Measurements from ENCODE around the gene ABCA3. TPM values are rescaled to one million over a fixed set of nuclear protein-coding genes. Genes with fewer than 3 reads are reported as not detected.

Gene ABCA3
- total RNA-seq, 1 experiment from 2014 or later: 9.0 TPM

DNA sequence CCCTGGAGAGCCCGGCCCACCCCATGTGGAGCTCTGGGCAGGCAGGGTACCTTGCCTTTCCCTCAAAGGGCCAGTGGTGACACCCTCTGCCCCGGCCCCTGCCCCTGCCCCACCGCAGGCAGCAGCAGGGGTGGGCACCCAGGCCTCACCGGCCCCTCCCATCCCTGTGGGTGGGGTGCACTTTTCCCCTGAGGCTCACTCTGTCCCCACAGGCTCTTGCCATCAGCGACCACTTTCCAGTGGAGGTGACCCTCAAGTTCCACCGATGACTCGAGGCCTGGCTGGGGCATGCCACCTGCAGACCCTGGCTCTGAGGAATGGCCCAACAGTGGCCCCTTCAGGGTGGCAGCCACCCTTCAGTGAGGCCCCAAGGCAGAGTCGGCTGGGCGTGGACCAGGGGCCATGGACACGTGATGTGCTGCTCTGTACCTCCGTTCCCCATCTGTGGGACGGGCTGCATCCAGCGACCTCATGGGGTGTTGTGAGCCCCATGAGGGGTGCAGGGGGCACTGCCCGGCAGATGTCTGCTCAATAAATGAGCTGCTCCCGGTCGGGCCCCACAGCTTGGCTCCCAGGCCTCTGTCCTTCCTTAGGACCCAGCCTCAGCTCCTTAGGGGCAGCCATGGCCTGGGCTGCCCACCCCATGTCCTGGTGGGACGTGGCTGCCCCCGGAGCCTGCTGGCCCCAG, 102.2 kb downstream of the ABCA3 start:
- ChIA-PET CTCF (interaction anchor here (0.5 kb wide), 1 partner anchor 17 kb away, joined by 5 read pairs; no protein-coding TSS in a partner anchor), POLR2A (ENCODE audit: low non-redundant PET) (no interaction called here)
- no peaks in the 10 kb centered on the region for H3K4me1 ChIP-seq (ENCODE audit: insufficient read depth, low read length, poor library complexity, severe bottlenecking)

DNA sequence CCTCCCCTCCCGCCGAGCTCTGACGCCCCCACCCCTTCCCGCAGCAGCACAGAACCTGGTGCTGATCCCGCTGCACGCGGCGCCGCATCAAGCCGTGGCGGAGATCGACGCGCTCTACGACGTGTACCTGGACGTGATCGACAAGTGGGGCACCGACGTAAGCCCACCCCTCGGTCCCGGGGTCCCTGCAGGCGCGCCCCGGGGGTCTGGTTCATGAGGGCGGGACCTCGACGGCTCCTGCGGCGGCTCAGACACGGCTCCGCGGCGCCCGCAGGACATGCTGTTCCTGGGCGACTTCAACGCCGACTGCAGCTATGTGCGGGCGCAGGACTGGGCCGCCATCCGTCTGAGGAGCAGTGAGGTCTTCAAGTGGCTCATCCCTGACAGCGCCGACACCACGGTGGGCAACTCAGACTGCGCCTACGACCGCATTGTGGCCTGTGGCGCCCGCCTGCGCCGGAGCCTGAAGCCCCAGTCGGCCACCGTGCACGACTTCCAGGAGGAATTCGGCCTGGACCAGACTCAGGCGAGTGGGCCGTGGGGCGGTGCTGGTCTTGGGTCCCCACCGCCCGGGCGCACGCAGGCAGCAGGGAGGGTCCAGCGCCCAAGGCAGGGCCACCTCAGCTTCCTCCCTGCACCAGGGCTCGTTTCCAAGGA, 102.9 kb downstream of the ABCA3 start:
- H3K4me3 ChIP-seq (ENCODE audit: low read depth, low read length, poor library complexity, severe bottlenecking): no peak overlapping the region
- TF ChIP-seq EZH2 (IDR thresholded peaks at IDR 0.05; ENCODE audit: borderline replicate concordance, low read depth, low read length, poor library complexity, severe bottlenecking): no peak
- TF ChIP-seq, protein P1, sequence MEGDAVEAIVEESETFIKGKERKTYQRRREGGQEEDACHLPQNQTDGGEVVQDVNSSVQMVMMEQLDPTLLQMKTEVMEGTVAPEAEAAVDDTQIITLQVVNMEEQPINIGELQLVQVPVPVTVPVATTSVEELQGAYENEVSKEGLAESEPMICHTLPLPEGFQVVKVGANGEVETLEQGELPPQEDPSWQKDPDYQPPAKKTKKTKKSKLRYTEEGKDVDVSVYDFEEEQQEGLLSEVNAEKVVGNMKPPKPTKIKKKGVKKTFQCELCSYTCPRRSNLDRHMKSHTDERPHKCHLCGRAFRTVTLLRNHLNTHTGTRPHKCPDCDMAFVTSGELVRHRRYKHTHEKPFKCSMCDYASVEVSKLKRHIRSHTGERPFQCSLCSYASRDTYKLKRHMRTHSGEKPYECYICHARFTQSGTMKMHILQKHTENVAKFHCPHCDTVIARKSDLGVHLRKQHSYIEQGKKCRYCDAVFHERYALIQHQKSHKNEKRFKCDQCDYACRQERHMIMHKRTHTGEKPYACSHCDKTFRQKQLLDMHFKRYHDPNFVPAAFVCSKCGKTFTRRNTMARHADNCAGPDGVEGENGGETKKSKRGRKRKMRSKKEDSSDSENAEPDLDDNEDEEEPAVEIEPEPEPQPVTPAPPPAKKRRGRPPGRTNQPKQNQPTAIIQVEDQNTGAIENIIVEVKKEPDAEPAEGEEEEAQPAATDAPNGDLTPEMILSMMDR (conservative IDR thresholded peaks at IDR 0.05; ENCODE audit: low read depth, low read length): no peak
- intact Hi-C loops (cut with micrococcal nuclease; ENCODE audit: unreplicated experiment): no loop called here
- no peaks in the 10 kb centered on the region for H3K9me3 ChIP-seq (ENCODE audit: low read depth, low read length, poor library complexity, severe bottlenecking)
- H3K27ac ChIP-seq (ENCODE audit: low read depth, low read length, poor library complexity, severe bottlenecking): no peak overlapping the region
- ChIA-PET CTCF (no interaction called here), POLR2A (ENCODE audit: low non-redundant PET) (no interaction called here)
- BruUV-seq (replicated peaks): no TSS peak
- no peaks in the 10 kb centered on the region for H3K4me1 ChIP-seq (ENCODE audit: insufficient read depth, low read length, poor library complexity, severe bottlenecking)
- H3K36me3 ChIP-seq (ENCODE audit: insufficient read depth, low read length, poor library complexity, severe bottlenecking): peaks cover 28% of the 10 kb centered on the region
- H3K27me3 ChIP-seq (replicated peaks; ENCODE audit: insufficient read depth, low read depth, low read length, poor library complexity): no peaks in the 10 kb centered on the region
- DNase-seq (ENCODE audit: low spot score): no peak

More for the DNA sequence above, 102.2 kb downstream of the ABCA3 start:
- Histone ChIP-seq H3K4me3 (ENCODE audit: low read depth, low read length, poor library complexity, severe bottlenecking) (no peak overlapping the region), H3K9me3 (ENCODE audit: low read depth, low read length, poor library complexity, severe bottlenecking) (no peaks in the 10 kb centered on the region), H3K27ac (ENCODE audit: low read depth, low read length, poor library complexity, severe bottlenecking) (no peak overlapping the region), H3K36me3 (ENCODE audit: insufficient read depth, low read length, poor library complexity, severe bottlenecking) (peaks cover 30% of the 10 kb centered on the region), H3K27me3 (replicated peaks; ENCODE audit: insufficient read depth, low read depth, low read length, poor library complexity) (no peaks in the 10 kb centered on the region)
- TF ChIP-seq, protein P1 (conservative IDR thresholded peaks at IDR 0.05; ENCODE audit: low read depth, low read length): no peak
- no peak for TF ChIP-seq EZH2 (IDR thresholded peaks at IDR 0.05; ENCODE audit: borderline replicate concordance, low read depth, low read length, poor library complexity, severe bottlenecking)
- DNase-seq (ENCODE audit: low spot score): no peak
- intact Hi-C loops (cut with micrococcal nuclease; ENCODE audit: unreplicated experiment): no loop called here
- no TSS peak for BruUV-seq (replicated peaks)

DNA sequence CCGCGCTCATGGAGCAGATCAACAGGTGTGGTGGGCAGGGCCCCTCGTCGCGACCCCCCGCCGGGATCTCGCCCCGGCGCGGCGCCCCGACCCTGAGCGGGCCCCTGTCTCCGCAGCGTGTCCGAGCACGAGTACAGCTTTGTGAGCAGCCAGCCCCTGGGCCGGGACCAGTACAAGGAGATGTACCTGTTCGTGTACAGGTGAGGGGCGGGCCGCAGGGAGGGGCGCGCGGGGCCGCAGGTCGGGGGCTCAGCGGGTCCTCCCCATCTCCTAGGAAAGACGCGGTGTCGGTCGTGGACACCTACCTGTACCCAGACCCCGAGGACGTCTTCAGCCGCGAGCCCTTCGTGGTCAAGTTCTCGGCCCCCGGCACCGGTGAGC, 103.4 kb downstream of the ABCA3 start:
- no peak overlapping the region for H3K27ac ChIP-seq (ENCODE audit: low read depth, low read length, poor library complexity, severe bottlenecking)
- ChIA-PET POLR2A (ENCODE audit: low non-redundant PET) (no interaction called here), CTCF (no interaction called here)
- no peaks in the 10 kb centered on the region for H3K4me1 ChIP-seq (ENCODE audit: insufficient read depth, low read length, poor library complexity, severe bottlenecking)
- BruUV-seq (replicated peaks): no TSS peak
- H3K27me3 ChIP-seq (replicated peaks; ENCODE audit: insufficient read depth, low read depth, low read length, poor library complexity): no peaks in the 10 kb centered on the region
- no peaks in the 10 kb centered on the region for H3K9me3 ChIP-seq (ENCODE audit: low read depth, low read length, poor library complexity, severe bottlenecking)
- H3K36me3 ChIP-seq (ENCODE audit: insufficient read depth, low read length, poor library complexity, severe bottlenecking): peaks cover 27% of the 10 kb centered on the region
- TF ChIP-seq, protein P1 (conservative IDR thresholded peaks at IDR 0.05; ENCODE audit: low read depth, low read length): no peak
- no peak for TF ChIP-seq EZH2 (IDR thresholded peaks at IDR 0.05; ENCODE audit: borderline replicate concordance, low read depth, low read length, poor library complexity, severe bottlenecking)
- no peak for DNase-seq (ENCODE audit: low spot score)
- no peak overlapping the region for H3K4me3 ChIP-seq (ENCODE audit: low read depth, low read length, poor library complexity, severe bottlenecking)
- intact Hi-C loops (cut with micrococcal nuclease; ENCODE audit: unreplicated experiment): no loop called here
